GM12874 (cell line): ENCODE data around the gene OLFML1.

Experiments
- CTCF ChIP-seq: IDR thresholded peaks from 2 replicates; pipeline ENCODE4 v1.5.1; 2011; ENCODE audit warnings: low read depth, mild to moderate bottlenecking, control low read depth, low read length, moderate library complexity; ENCODE audit not compliant: insufficient read depth

Gene OLFML1

GRCh38 chr11:7480113-7480512 is 5.2 kb upstream of the OLFML1 start:
- no peak for TF ChIP-seq CTCF

GRCh38 chr11:7484131-7484530 is 1.2 kb upstream of the OLFML1 start:
- TF ChIP-seq CTCF: no peak

GRCh38 chr11:7484645-7485044 is 661 bp upstream of the OLFML1 start:
- no peak for TF ChIP-seq CTCF

GRCh38 chr11:7486098-7486780 is 933 bp downstream of the OLFML1 start:
- TF ChIP-seq CTCF: no peak

GRCh38 chr11:7486781-7487140 is 1.5 kb downstream of the OLFML1 start:
- TF ChIP-seq CTCF: no peak

- TF ChIP-seq CTCF: no peak
Observed at GRCh38 chr11:7487360-7487759, 2.1 kb downstream of the OLFML1 start.

GRCh38 chr11:7488681-7489080 is 3.4 kb downstream of the OLFML1 start:
- no peak for TF ChIP-seq CTCF
